WTC11 (cell line): ENCODE measurements around the gene PARPBP. TPM values are rescaled to one million over a fixed set of nuclear protein-coding genes. Genes with fewer than 3 reads are reported as not detected.

Experiments
- ATAC-seq: fragments of 200-7000 bp; cut with Tn5 transposase; 2 replicates; pipeline ENCODE4 v1.10.0; 2021; ENCODE audit warnings: mild to moderate bottlenecking, moderate library complexity
- CTCF ChIA-PET: fragments of 300-600 bp; sonication (Branson Sonifier 250); formaldehyde crosslinking; loops from one replicate; lab custom pipeline; 2021; ENCODE audit warnings: antibody characterized with exemption; lab: Charles Lee
- POLR2A ChIA-PET: fragments of 350-600 bp; sonication (Branson Sonifier 250); formaldehyde crosslinking; loops from one replicate; lab custom pipeline; 2021; ENCODE audit warnings: antibody characterized with exemption; lab: Charles Lee
- DNase-seq: peaks from one replicate; pipeline ENCODE4 v3.0.0; 2021; ENCODE audit warnings: low spot score
- H3K27ac Mint-ChIP-seq: 2 replicates; pipeline ENCODE4 v1.8.0; 2021; ENCODE audit warnings: mixed read lengths
- H3K27me3 Mint-ChIP-seq: 2 replicates; pipeline ENCODE4 v1.8.0; 2021; ENCODE audit warnings: low read depth, mild to moderate bottlenecking, moderate library complexity, mixed read lengths
- H3K36me3 Mint-ChIP-seq: 2 replicates; pipeline ENCODE4 v1.8.0; 2021; ENCODE audit warnings: mixed read lengths
- H3K4me1 Mint-ChIP-seq: 2 replicates; pipeline ENCODE4 v1.8.0; 2022; ENCODE audit warnings: mixed read lengths
- H3K4me3 Mint-ChIP-seq: 2 replicates; pipeline ENCODE4 v1.8.0; 2021; ENCODE audit warnings: mild to moderate bottlenecking, moderate library complexity, mixed read lengths
- H3K9me3 Mint-ChIP-seq: 2 replicates; pipeline ENCODE4 v1.8.0; 2021; ENCODE audit warnings: mixed read lengths
- ATF1 ChIP-seq: sonication (generic); formaldehyde crosslinking; IDR thresholded peaks from 2 replicates; pipeline ENCODE4 v1.8.1; 2023; ENCODE audit warnings: mild to moderate bottlenecking, moderate library complexity, missing genetic modification reagents
- ATF6 ChIP-seq: sonication (generic); formaldehyde crosslinking; IDR thresholded peaks from 2 replicates; pipeline ENCODE4 v1.8.1; 2023; ENCODE audit warnings: mild to moderate bottlenecking, missing genetic modification reagents
- CBFB ChIP-seq: sonication (generic); formaldehyde crosslinking; IDR thresholded peaks from 2 replicates; pipeline ENCODE4 v1.8.1; 2022; ENCODE audit warnings: mild to moderate bottlenecking, low read depth, missing genetic modification reagents
- CREM ChIP-seq: sonication (generic); formaldehyde crosslinking; IDR thresholded peaks from 2 replicates; pipeline ENCODE4 v1.8.1; 2022; ENCODE audit warnings: mild to moderate bottlenecking, missing genetic modification reagents, moderate library complexity
- ERG ChIP-seq: fragments of 250-450 bp; sonication (Bioruptor Pico); IDR thresholded peaks from 2 replicates; pipeline ENCODE4 v1.8.0; 2021; ENCODE audit warnings: mild to moderate bottlenecking
- GRHL2 ChIP-seq: fragments of 250-450 bp; sonication (Bioruptor Pico); IDR thresholded peaks from 2 replicates; pipeline ENCODE4 v1.8.0; 2022; ENCODE audit warnings: mild to moderate bottlenecking, moderate library complexity; ENCODE audit not compliant: insufficient replicate concordance, severe bottlenecking
- MXD4 ChIP-seq: fragments of 250-450 bp; sonication (Bioruptor Pico); IDR thresholded peaks from 2 replicates; pipeline ENCODE4 v1.8.0; 2021; ENCODE audit warnings: mild to moderate bottlenecking, moderate library complexity, borderline replicate concordance
- NFYB ChIP-seq: sonication (generic); formaldehyde crosslinking; conservative IDR thresholded peaks from 2 replicates; pipeline ENCODE4 v1.8.0; 2022; ENCODE audit warnings: low read depth, missing genetic modification reagents
- RORB ChIP-seq: fragments of 250-450 bp; sonication (Bioruptor Pico); IDR thresholded peaks from 2 replicates; pipeline ENCODE4 v1.9.0; 2021; ENCODE audit warnings: mild to moderate bottlenecking
- SMAD4 ChIP-seq: sonication (generic); formaldehyde crosslinking; IDR thresholded peaks from 2 replicates; pipeline ENCODE4 v1.8.0; 2022; ENCODE audit warnings: mild to moderate bottlenecking, missing genetic modification reagents
- STAT6 ChIP-seq: sonication (generic); formaldehyde crosslinking; conservative IDR thresholded peaks from 2 replicates; pipeline ENCODE4 v1.8.1; 2023; ENCODE audit warnings: mild to moderate bottlenecking, low read depth, missing genetic modification reagents, moderate library complexity
- ZNF121 ChIP-seq: sonication (generic); formaldehyde crosslinking; IDR thresholded peaks from 2 replicates; pipeline ENCODE4 v1.8.0; 2023; ENCODE audit warnings: missing genetic modification reagents
- ZNF219 ChIP-seq: sonication (generic); formaldehyde crosslinking; IDR thresholded peaks from 2 replicates; pipeline ENCODE4 v1.8.0; 2023; ENCODE audit warnings: missing genetic modification reagents, mild to moderate bottlenecking, borderline replicate concordance
- ZNF263 ChIP-seq: sonication (generic); formaldehyde crosslinking; IDR thresholded peaks from 2 replicates; pipeline ENCODE4 v1.8.1; 2022; ENCODE audit warnings: low read depth, mild to moderate bottlenecking, moderate library complexity, missing genetic modification reagents
- ZNF396 ChIP-seq: fragments of 250-450 bp; sonication (Bioruptor Pico); IDR thresholded peaks from 2 replicates; pipeline ENCODE4 v1.8.0; 2021; ENCODE audit warnings: mild to moderate bottlenecking, moderate library complexity, borderline replicate concordance
- ZNF671 ChIP-seq: fragments of 250-450 bp; sonication (Bioruptor Pico); IDR thresholded peaks from 2 replicates; pipeline ENCODE4 v1.8.0; 2021; ENCODE audit warnings: mild to moderate bottlenecking
- total RNA-seq: library from RNA; stranded (reverse); gene quantifications from 3 replicates; pipeline ENCODE4 v1.2.3, GENCODE V29; 2021
- TF ChIP-seq, protein P1 (sequence below): sonication (generic); formaldehyde crosslinking; IDR thresholded peaks from 2 replicates; pipeline ENCODE4 v1.8.1; 2023; ENCODE audit warnings: mild to moderate bottlenecking, missing genetic modification reagents, moderate library complexity
- TF ChIP-seq, protein P2 (sequence below): sonication (generic); formaldehyde crosslinking; IDR thresholded peaks from 2 replicates; pipeline ENCODE4 v1.8.1; 2022; ENCODE audit warnings: low read depth, mild to moderate bottlenecking, moderate library complexity, missing genetic modification reagents, borderline replicate concordance
- TF ChIP-seq, protein P3 (sequence below): sonication (generic); formaldehyde crosslinking; IDR thresholded peaks from 2 replicates; pipeline ENCODE4 v1.8.1; 2022; ENCODE audit warnings: low read depth, missing genetic modification reagents, borderline replicate concordance
- TF ChIP-seq, protein P4 (sequence below): sonication (generic); formaldehyde crosslinking; IDR thresholded peaks from 2 replicates; pipeline ENCODE4 v1.8.1; 2022; ENCODE audit warnings: missing genetic modification reagents, borderline replicate concordance

The PARPBP gene
- total RNA-seq, 1 experiment from 2014 or later: 19.2 TPM

GRCh38 chr12:102201436-102202061 is 81.6 kb downstream of the PARPBP start:
- Mint-ChIP-seq H3K27ac (no peak overlapping the region), H3K36me3 (peaks cover 33% of the 10 kb centered on the region), H3K4me1 (no peaks in the 10 kb centered on the region), H3K9me3 (peaks cover 25% of the 10 kb centered on the region), H3K27me3 (no peaks in the 10 kb centered on the region; the same call in 1 of the 2 replicates), H3K4me3 (no peak overlapping the region)
- DNase-seq: no peak
- CTCF ChIA-PET: no interaction called here
- POLR2A ChIA-PET: no interaction called here
- TF ChIP-seq, protein P1, sequence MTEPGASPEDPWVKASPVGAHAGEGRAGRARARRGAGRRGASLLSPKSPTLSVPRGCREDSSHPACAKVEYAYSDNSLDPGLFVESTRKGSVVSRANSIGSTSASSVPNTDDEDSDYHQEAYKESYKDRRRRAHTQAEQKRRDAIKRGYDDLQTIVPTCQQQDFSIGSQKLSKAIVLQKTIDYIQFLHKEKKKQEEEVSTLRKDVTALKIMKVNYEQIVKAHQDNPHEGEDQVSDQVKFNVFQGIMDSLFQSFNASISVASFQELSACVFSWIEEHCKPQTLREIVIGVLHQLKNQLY (CRISPR knock-in tag): no peak
- TF ChIP-seq ZNF121 (CRISPR knock-in tag): no peak
- TF ChIP-seq NFYB (CRISPR knock-in tag): no peak
- ATAC-seq: no peak

DNA sequence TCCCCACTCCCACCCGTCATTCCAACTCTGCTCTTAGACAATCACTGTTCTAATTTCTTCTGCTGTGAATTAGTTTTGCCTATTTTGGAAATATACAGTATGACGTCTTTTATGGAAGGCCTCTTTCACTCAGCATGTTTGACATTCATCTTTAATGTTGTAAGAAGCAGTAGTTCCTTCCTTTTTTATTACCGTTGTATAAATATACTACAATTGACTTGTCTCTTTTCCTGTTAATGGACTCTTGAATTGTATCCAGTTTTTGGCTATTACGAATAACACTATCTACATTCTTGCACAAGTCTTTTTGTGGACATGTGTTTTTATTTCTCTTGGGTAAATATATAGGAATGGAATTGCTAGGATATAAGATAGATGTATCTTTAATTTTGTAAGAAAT is 82.6 kb downstream of the PARPBP start:
- ChIA-PET CTCF (no interaction called here), POLR2A (no interaction called here)
- Mint-ChIP-seq H3K36me3 (peaks cover 43% of the 10 kb centered on the region), H3K4me3 (no peak overlapping the region), H3K9me3 (peaks cover 35% of the 10 kb centered on the region), H3K27me3 (no peaks in the 10 kb centered on the region; the same call in 1 of the 2 replicates), H3K27ac (no peak overlapping the region), H3K4me1 (no peaks in the 10 kb centered on the region)
- DNase-seq: no peak
- TF ChIP-seq RORB (no peak), ERG (no peak), ZNF219 (CRISPR knock-in tag) (no peak)
- no peak for ATAC-seq

- no peaks in the 10 kb centered on the region for H3K4me1 Mint-ChIP-seq
- H3K27me3 Mint-ChIP-seq: no peaks in the 10 kb centered on the region; the same call in 1 of the 2 replicates
- ATAC-seq (no peak), DNase-seq (no peak)
- ChIA-PET CTCF (no interaction called here), POLR2A (no interaction called here)
- peaks cover 57% of the 10 kb centered on the region for H3K36me3 Mint-ChIP-seq
- no peak overlapping the region for H3K27ac Mint-ChIP-seq
- peaks cover 50% of the 10 kb centered on the region for H3K9me3 Mint-ChIP-seq
- no peak overlapping the region for H3K4me3 Mint-ChIP-seq
- TF ChIP-seq ATF6 (CRISPR knock-in tag) (no peak), ZNF263 (CRISPR knock-in tag) (no peak), ZNF219 (CRISPR knock-in tag) (no peak), ZNF671 (CRISPR knock-in tag) (no peak), ZNF396 (no peak), MXD4 (CRISPR knock-in tag) (no peak), RORB (no peak), STAT6 (CRISPR knock-in tag) (no peak), GRHL2 (CRISPR knock-in tag) (no peak), SMAD4 (no peak), ATF1 (CRISPR knock-in tag) (no peak), CBFB (CRISPR knock-in tag) (no peak), CREM (CRISPR knock-in tag) (no peak)
- TF ChIP-seq, protein P2, sequence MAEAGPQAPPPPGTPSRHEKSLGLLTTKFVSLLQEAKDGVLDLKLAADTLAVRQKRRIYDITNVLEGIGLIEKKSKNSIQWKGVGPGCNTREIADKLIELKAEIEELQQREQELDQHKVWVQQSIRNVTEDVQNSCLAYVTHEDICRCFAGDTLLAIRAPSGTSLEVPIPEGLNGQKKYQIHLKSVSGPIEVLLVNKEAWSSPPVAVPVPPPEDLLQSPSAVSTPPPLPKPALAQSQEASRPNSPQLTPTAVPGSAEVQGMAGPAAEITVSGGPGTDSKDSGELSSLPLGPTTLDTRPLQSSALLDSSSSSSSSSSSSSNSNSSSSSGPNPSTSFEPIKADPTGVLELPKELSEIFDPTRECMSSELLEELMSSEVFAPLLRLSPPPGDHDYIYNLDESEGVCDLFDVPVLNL (CRISPR knock-in tag): no peak
- TF ChIP-seq, protein P3, sequence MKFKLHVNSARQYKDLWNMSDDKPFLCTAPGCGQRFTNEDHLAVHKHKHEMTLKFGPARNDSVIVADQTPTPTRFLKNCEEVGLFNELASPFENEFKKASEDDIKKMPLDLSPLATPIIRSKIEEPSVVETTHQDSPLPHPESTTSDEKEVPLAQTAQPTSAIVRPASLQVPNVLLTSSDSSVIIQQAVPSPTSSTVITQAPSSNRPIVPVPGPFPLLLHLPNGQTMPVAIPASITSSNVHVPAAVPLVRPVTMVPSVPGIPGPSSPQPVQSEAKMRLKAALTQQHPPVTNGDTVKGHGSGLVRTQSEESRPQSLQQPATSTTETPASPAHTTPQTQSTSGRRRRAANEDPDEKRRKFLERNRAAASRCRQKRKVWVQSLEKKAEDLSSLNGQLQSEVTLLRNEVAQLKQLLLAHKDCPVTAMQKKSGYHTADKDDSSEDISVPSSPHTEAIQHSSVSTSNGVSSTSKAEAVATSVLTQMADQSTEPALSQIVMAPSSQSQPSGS (CRISPR knock-in tag): no peak
- TF ChIP-seq, protein P4, sequence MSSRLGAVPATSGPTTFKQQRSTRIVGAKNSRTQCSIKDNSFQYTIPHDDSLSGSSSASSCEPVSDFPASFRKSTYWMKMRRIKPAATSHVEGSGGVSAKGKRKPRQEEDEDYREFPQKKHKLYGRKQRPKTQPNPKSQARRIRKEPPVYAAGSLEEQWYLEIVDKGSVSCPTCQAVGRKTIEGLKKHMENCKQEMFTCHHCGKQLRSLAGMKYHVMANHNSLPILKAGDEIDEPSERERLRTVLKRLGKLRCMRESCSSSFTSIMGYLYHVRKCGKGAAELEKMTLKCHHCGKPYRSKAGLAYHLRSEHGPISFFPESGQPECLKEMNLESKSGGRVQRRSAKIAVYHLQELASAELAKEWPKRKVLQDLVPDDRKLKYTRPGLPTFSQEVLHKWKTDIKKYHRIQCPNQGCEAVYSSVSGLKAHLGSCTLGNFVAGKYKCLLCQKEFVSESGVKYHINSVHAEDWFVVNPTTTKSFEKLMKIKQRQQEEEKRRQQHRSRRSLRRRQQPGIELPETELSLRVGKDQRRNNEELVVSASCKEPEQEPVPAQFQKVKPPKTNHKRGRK: no peak
Observed at GRCh38 chr12:102204025-102204424, 84.0 kb downstream of the PARPBP start.
